Panc1 (cell line): Measurements from ENCODE around the gene ACKR4. TPM values are rescaled to one million over a fixed set of nuclear protein-coding genes. Genes with fewer than 3 reads are reported as not detected.

Experiments used
- ATAC-seq: fragments of 200-7000 bp; cut with Tn5 transposase; 2 replicates; pipeline ENCODE4 v1.9.1; 2020; ENCODE audit warnings: mild to moderate bottlenecking, moderate library complexity
- BruUV-seq: library from RNA; stranded (reverse); fragments of 400-500 nt; replicated peaks from 2 replicates; lab custom pipeline; 2021; lab: Mats Ljungman, UMichigan
- CTCF ChIA-PET: fragments of 300-600 bp; sonication (Branson Sonifier 250); formaldehyde crosslinking; loops from one replicate; lab custom pipeline; 2022; ENCODE audit warnings: antibody characterized with exemption; lab: Charles Lee
- POLR2A ChIA-PET: fragments of 300-600 bp; sonication (Branson Sonifier 250); formaldehyde crosslinking; loops from one replicate; lab custom pipeline; 2022; ENCODE audit warnings: antibody characterized with exemption; lab: Charles Lee
- DNase-seq: peaks from one replicate; pipeline ENCODE4 v3.0.0-alpha.2; 2010; ENCODE audit warnings: low read depth, low spot score
- H3K27ac ChIP-seq: 2 replicates; pipeline ENCODE4 v1.5.1; 2011; ENCODE audit warnings: mild to moderate bottlenecking, low read length, inconsistent platforms
- H3K27me3 ChIP-seq: fragments of 200-500 bp; sonication (Bioruptor generic); 2 replicates; pipeline ENCODE4 v1.6.0; 2014; ENCODE audit warnings: low read length, inconsistent platforms; ENCODE audit not compliant: control insufficient read depth, insufficient read depth
- H3K36me3 ChIP-seq: fragments of 200-500 bp; sonication (Bioruptor generic); 2 replicates; pipeline ENCODE4 v1.5.1; 2014; ENCODE audit warnings: inconsistent platforms, mild to moderate bottlenecking, low read length, moderate library complexity; ENCODE audit not compliant: control insufficient read depth, insufficient read depth
- H3K4me1 ChIP-seq: 2 replicates; pipeline ENCODE4 v1.5.1; 2011; ENCODE audit warnings: inconsistent platforms, mild to moderate bottlenecking, low read length, moderate library complexity; ENCODE audit not compliant: control insufficient read depth, insufficient read depth
- H3K4me3 ChIP-seq, 2 experiments: 2 replicates each; pipeline ENCODE4 v1.5.1; 2011 to 2012; ENCODE audit warnings: low read depth in 2 of 2, low read length in 2 of 2, mild to moderate bottlenecking in 2 of 2, inconsistent platforms in 1 of 2, moderate library complexity in 1 of 2
- H3K9me3 ChIP-seq: fragments of 200-500 bp; sonication (Bioruptor generic); 2 replicates; pipeline ENCODE4 v1.5.1; 2014; ENCODE audit warnings: low read depth, mild to moderate bottlenecking, inconsistent platforms, low read length, moderate library complexity; ENCODE audit not compliant: control insufficient read depth, insufficient read depth
- POLR2AphosphoS5 ChIP-seq: IDR thresholded peaks from 2 replicates; pipeline ENCODE4 v1.6.1; 2012; ENCODE audit warnings: mild to moderate bottlenecking, low read depth, low read length, moderate library complexity
- REST ChIP-seq, 2 experiments: IDR thresholded peaks; 2 replicates each; pipeline ENCODE4 v1.6.1; 2011 to 2012; ENCODE audit warnings: low read depth in 2 of 2, control low read depth in 1 of 2, low read length in 1 of 2, mild to moderate bottlenecking in 1 of 2, moderate library complexity in 1 of 2; ENCODE audit not compliant: insufficient read depth in 1 of 2
- SIN3A ChIP-seq: IDR thresholded peaks from 2 replicates; pipeline ENCODE4 v1.6.1; 2012; ENCODE audit warnings: low read depth, mild to moderate bottlenecking, low read length, moderate library complexity, borderline replicate concordance; ENCODE audit not compliant: insufficient read depth
- TCF7L2 ChIP-seq: IDR thresholded peaks from 2 replicates; pipeline ENCODE4 v1.6.1; 2011; ENCODE audit warnings: mild to moderate bottlenecking, low read depth, low read length, inconsistent platforms
- in situ Hi-C: cut with HindIII; loops from 2 replicates; pipeline ENCODE4 v1.10.0; 2016; ENCODE audit warnings: low sequenced_read_pairs, low pct_unique_long_range_greater_than_20kb
- intact Hi-C: fragments of 100-400 bp; cut with micrococcal nuclease; formaldehyde crosslinking; loops from one replicate; pipeline ENCODE4 v1.10.0; 2022; ENCODE audit not compliant: unreplicated experiment
- total RNA-seq: library from RNA; stranded (reverse); gene quantifications from one replicate; pipeline ENCODE4 v1.2.1, GENCODE V29; 2021; ENCODE audit not compliant: unreplicated experiment
- TF ChIP-seq, protein P1 (sequence below): fragments of 450-650 bp; IDR thresholded peaks from 2 replicates; pipeline ENCODE4 v1.5.1; 2017; ENCODE audit warnings: mild to moderate bottlenecking

ACKR4 gene
- total RNA-seq, 1 experiment from 2014 or later = not detected

GRCh38 chr3:132641837-132642538 lies 44.9 kb downstream of the ACKR4 start:
- DNase-seq (no peak), ATAC-seq (peak; percentile 82)
- intact Hi-C loops (loop anchor here (1.0 to 2.0 kb wide), 2 partner anchors 106 to 289 kb away; no protein-coding TSS in a partner anchor), in situ Hi-C loops (no loop called here)
- ChIA-PET CTCF (interaction anchor here (0.6 to 2.7 kb wide), 5 partner anchors 17 to 109 kb away, joined by 3 to 13 read pairs (median 8); partner anchors contain the start of gene ACAD11), POLR2A (no interaction called here)
- no peak for TF ChIP-seq TCF7L2
- TF ChIP-seq, protein P1, sequence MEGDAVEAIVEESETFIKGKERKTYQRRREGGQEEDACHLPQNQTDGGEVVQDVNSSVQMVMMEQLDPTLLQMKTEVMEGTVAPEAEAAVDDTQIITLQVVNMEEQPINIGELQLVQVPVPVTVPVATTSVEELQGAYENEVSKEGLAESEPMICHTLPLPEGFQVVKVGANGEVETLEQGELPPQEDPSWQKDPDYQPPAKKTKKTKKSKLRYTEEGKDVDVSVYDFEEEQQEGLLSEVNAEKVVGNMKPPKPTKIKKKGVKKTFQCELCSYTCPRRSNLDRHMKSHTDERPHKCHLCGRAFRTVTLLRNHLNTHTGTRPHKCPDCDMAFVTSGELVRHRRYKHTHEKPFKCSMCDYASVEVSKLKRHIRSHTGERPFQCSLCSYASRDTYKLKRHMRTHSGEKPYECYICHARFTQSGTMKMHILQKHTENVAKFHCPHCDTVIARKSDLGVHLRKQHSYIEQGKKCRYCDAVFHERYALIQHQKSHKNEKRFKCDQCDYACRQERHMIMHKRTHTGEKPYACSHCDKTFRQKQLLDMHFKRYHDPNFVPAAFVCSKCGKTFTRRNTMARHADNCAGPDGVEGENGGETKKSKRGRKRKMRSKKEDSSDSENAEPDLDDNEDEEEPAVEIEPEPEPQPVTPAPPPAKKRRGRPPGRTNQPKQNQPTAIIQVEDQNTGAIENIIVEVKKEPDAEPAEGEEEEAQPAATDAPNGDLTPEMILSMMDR = peak; percentile 80; the same call in 1 of the 2 replicates
- no peaks in the 10 kb centered on the region; the same call in 1 of the 2 replicates for H3K36me3 ChIP-seq
- no peaks in the 10 kb centered on the region for H3K27me3 ChIP-seq
- no peak overlapping the region for H3K27ac ChIP-seq
- H3K4me1 ChIP-seq = peaks cover 2% of the 10 kb centered on the region; the same call in 1 of the 2 replicates
- no TSS peak for BruUV-seq
- no peaks in the 10 kb centered on the region for H3K9me3 ChIP-seq
- H3K4me3 ChIP-seq = no peak overlapping the region

DNA sequence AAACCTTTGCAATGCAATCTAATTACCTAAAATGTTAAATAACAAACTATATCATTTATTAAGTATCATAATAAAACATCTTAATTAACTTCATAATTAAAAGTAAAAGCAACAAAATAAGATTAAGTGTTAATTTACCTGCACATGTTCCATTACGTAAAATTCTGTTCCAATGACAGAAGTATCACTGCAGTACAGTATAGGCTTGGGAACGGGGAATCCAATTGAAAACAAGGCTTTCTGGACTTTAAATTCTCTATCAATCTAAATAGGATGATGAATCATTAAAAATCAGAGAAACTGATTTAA lies 45.4 kb downstream of the ACKR4 start:
- no peaks in the 10 kb centered on the region for H3K27me3 ChIP-seq
- no peak overlapping the region for H3K27ac ChIP-seq
- DNase-seq (no peak), ATAC-seq (no peak)
- no peaks in the 10 kb centered on the region for H3K9me3 ChIP-seq
- TF ChIP-seq REST (IDR thresholded peaks at IDR 0.05; ENCODE audit: insufficient read depth in 1 of 2, low read depth in 2 of 2, low read length in 1 of 2) = no peak
- TF ChIP-seq, protein P1 = peak; percentile 58; the same call in 1 of the 2 replicates
- TF ChIP-seq SIN3A = no peak
- no peak for TF ChIP-seq POLR2AphosphoS5
- intact Hi-C loops = loop anchor here (1.0 kb wide), 1 partner anchor 106 kb away; no protein-coding TSS in a partner anchor
- BruUV-seq = no TSS peak
- CTCF ChIA-PET = interaction anchor here (0.6 to 2.7 kb wide), 4 partner anchors 17 to 109 kb away, joined by 3 to 13 read pairs (median 8); partner anchors contain the start of gene ACAD11
- H3K36me3 ChIP-seq = no peaks in the 10 kb centered on the region; the same call in 1 of the 2 replicates
- no peak overlapping the region for H3K4me3 ChIP-seq
- peaks cover 2% of the 10 kb centered on the region; the same call in 1 of the 2 replicates for H3K4me1 ChIP-seq
- POLR2A ChIA-PET = no interaction called here
- in situ Hi-C loops = no loop called here
